ENCODE data around the gene JKAMP. TPM values are rescaled to one million over a fixed set of nuclear protein-coding genes. Genes with fewer than 3 reads are reported as not detected.

The JKAMP gene
- total RNA-seq = 113 and 120 TPM in 2 replicates

DNA sequence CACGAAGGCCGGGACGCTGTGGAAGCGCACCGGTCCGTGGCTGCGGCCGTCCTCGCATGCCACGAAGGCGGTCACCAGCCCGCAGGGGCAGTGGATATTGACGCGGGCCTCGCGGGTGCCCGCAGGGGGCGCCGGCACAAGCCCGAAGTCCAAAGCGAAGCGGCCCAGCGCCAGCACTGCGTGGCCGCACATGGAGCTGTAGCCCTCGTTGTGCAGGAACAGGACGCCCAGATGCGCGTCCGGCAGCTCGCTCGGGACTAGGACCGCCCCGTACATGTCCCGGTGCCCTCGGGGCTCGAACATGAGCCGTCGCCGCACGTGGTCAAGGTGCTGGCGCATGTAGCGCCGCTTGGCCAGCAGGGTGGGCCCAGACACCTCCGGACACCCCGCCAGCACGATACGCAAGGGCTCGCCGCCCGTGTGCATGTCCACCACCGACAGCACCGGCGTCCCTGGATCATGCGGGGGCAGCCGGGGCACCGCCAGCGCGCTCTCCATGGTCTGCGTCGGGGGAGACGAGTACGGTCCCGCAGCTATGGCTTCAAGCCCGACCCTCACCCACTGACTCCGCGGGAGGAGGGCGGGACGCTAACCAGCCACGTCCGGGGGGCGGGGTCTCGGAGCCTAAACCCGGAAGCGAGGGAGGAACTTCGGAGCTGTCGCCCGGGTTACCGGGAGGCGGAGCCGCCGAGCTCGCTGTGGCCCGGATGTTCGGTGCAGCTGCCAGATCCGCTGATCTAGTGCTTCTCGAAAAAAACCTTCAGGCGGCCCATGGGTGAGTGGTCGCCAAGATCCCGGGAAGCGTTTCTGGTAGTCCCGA, at the start of gene JKAMP, which contains the start of gene L3HYPDH:
JKAMP (plus strand) TSS at position 699 of the 820 bp plus-strand sequence; CDS start at position 772, 73 bp downstream.
L3HYPDH (minus strand) TSS at position 590 of the 820 bp plus-strand sequence; CDS start at position 498, 92 bp downstream.

DNA sequence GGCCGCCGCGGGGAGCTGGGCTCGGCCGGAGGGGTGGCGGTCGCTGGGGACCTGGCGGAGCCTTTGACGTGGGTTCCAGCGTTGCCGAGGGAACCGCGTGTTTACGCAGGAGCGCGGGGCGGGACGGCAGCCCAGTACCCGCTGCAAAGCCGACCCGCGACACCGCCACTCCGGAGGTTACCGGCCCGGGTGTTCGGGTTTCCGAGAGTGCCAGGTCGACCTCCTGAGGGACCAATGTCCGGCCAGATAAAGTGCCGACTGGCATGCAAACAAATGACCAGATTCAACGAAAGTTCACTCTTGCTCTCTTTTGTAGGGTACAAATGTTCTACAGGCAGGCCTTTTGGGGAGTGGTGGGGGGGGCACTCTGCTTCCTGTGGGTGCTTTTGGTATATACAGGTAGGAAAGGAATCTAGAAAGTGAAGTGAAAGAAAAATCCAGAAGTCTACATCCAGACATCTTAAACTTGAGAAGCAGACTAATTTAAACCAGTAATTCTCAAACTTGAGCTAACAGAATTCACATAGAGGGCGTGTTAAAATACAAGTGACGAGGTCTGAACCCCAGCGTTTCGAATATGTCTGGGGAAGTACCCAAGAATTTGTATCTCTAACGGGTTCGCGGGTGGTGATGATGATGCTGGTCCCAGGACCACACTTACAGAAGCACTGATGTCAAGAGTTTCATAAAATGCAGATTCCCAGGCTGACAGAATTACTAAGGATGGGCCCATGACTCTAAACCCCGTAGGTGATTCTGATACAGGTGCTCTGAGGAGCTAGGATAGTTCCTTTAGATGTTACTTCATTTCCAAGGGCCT, 18.8 kb upstream of the JKAMP start, which contains the start of gene GPR135:
GPR135 (minus strand) TSS at position 65 of the 820 bp plus-strand sequence. CDS start 154 bp downstream, outside the sequence.

Other genes with a start within 250 kb of the JKAMP start
- 3.9 and 6.4 TPM in 2 replicates for gene GPR135, start 19.1 kb upstream of the JKAMP start, total RNA-seq
- gene L3HYPDH, start 109 bp upstream of the JKAMP start, total RNA-seq = 74.5 and 76.9 TPM in 2 replicates
- gene CCDC175, start 92.3 kb downstream of the JKAMP start, total RNA-seq = not detected in 2 replicates